Measurements from ENCODE around the gene CIT. TPM values are rescaled to one million over a fixed set of nuclear protein-coding genes. Genes with fewer than 3 reads are reported as not detected.

The CIT gene
- total RNA-seq, 6 experiments from 2014 or later: 1.8 to 12.8 (median 3.3) TPM

DNA sequence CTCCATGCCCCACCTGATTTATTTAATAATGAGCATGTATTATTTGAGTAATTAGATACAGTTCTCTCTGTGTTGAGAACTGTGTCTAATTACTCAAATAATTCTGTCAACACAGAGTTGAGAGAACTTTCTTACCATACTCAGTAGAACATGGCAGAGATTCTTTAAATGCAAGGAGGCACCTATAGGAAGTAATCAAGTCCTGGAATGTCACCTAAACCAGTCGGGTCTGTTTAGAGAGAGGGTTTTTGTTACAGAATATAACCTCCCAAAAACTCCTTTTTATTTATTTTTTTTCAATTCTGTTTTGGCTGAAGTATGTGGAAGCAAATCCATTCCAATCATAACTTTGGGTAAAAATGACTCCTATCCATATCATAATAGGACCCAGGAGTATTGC, 37.5 kb upstream of the CIT start:
- no peaks in the 10 kb centered on the region for H3K36me3 ChIP-seq
- H3K4me3 ChIP-seq: no peak overlapping the region
- 24% methylated on average over 1 of the region's 1 CpG for WGBS (ENCODE audit: insufficient coverage, low coverage, low lambda C conversion rate, missing lambda C conversion rate)
- DNase-seq (no peak), ATAC-seq (no peak)
- intact Hi-C loops (cut with DNase I): no loop called here
- no peaks in the 10 kb centered on the region for H3K27me3 ChIP-seq
- no peaks in the 10 kb centered on the region for H3K9me3 ChIP-seq
- H3K27ac ChIP-seq: no peak overlapping the region
- H3K4me1 ChIP-seq: no peaks in the 10 kb centered on the region
- no peak for TF ChIP-seq CTCF (IDR thresholded peaks at IDR 0.05)
- no peak for TF ChIP-seq POLR2A (IDR thresholded peaks at IDR 0.05)

DNA sequence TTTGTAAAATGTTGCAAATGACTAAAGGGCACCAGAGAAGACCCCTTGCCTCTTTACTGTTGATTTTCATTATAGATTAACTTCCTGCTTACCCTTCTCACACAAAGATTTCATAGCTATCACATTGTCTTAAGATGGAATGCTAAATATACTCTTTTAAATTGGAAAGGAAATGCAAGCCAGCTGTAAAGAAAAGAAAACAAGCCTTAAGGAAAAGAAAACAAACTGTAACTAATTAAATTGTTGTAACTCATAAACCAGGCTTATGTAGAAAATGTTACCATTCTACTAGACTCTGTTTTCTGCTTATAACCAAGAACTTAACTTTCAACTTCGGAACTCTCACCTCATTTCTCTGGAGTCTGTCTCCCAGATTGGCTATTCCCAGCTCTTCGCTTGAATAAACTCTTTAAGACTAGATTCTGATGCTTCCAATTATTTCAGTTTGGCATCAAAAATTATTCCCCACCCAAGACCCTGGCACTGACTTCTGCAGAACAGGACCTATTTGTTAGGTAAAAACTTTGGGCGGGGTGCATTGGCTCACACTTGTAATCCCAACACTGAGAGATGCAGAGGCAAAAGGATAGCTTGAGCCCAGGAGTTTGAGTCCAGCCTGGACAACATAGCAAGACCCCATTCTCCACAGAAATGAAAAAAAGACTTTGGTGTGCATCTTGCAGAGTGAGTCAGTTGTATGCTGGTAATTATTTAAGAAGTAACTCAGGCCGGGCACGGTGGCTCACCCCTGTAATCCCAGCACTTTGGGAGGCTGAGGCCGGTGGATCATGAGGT, 36.6 kb upstream of the CIT start:
- no peaks in the 10 kb centered on the region for H3K9me3 ChIP-seq

GRCh38 chr12:119911182-119911581, 34.1 kb upstream of the CIT start:
- 53% methylated on average over 4 of the region's 4 CpGs for WGBS (ENCODE audit: insufficient coverage, low coverage, low lambda C conversion rate, missing lambda C conversion rate)
- Histone ChIP-seq H3K36me3 (no peaks in the 10 kb centered on the region), H3K4me1 (no peaks in the 10 kb centered on the region), H3K9me3 (no peaks in the 10 kb centered on the region), H3K27ac (no peak overlapping the region), H3K27me3 (no peaks in the 10 kb centered on the region), H3K4me3 (no peak overlapping the region)
- TF ChIP-seq CTCF (IDR thresholded peaks at IDR 0.05) (no peak), POLR2A (IDR thresholded peaks at IDR 0.05) (no peak)
- intact Hi-C loops (cut with DNase I): no loop called here
- ATAC-seq: no peak
- DNase-seq: no peak

More for the DNA sequence above, 36.6 kb upstream of the CIT start:
- Histone ChIP-seq H3K4me3 (no peak overlapping the region), H3K4me1 (no peaks in the 10 kb centered on the region), H3K27ac (no peak overlapping the region), H3K27me3 (no peaks in the 10 kb centered on the region), H3K36me3 (no peaks in the 10 kb centered on the region)
- intact Hi-C loops (cut with DNase I): no loop called here
- 75% methylated on average over 5 of the region's 6 CpGs for WGBS (ENCODE audit: insufficient coverage, low coverage, low lambda C conversion rate, missing lambda C conversion rate)
- DNase-seq (no peak), ATAC-seq (no peak)
- no peak for TF ChIP-seq CTCF (IDR thresholded peaks at IDR 0.05)
- no peak for TF ChIP-seq POLR2A (IDR thresholded peaks at IDR 0.05)

DNA sequence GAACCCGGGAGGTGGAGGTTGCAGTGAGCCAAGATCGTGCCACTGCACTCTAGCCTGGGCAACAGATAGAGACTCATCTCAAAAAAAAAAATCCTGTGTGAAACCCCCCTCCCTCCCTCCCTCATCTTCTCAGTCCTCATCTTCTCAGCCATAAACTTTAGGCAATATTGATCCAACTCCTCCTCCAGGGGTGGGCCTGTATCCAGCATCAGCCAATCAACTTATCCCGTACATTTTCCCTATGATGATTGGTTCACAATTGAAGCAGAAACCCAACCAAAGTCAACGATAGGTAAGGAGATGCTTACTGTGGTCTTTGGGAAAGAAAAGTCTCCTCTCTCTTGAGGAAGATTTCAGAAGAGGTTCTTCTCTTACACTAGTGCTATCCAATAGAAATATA, 33.5 kb upstream of the CIT start:
- H3K27ac ChIP-seq: no peak overlapping the region
- no peaks in the 10 kb centered on the region for H3K4me1 ChIP-seq
- no peak for DNase-seq
- TF ChIP-seq POLR2A (IDR thresholded peaks at IDR 0.05) (no peak), CTCF (IDR thresholded peaks at IDR 0.05) (no peak)
- 63% methylated on average over 2 of the region's 4 CpGs for WGBS (ENCODE audit: insufficient coverage, low coverage, low lambda C conversion rate, missing lambda C conversion rate)
- no peaks in the 10 kb centered on the region for H3K36me3 ChIP-seq
- no peaks in the 10 kb centered on the region for H3K27me3 ChIP-seq
- intact Hi-C loops (cut with DNase I): no loop called here
- no peak for ATAC-seq
- no peaks in the 10 kb centered on the region for H3K9me3 ChIP-seq
- H3K4me3 ChIP-seq: no peak overlapping the region
